GM18499 (cell line): ENCODE data around the gene VDAC1.
"Not testable (repeated sequence)": the region's sequence is repeated elsewhere in the genome, so short reads cannot be mapped to it uniquely, and the experiment has no call there.

ENCODE experiments used
- ATAC-seq: cut with Tn5 transposase; IDR thresholded peaks from one replicate; pipeline ENCODE4 v1.9.1; 2021; ENCODE audit warnings: moderate number of reproducible peaks; ENCODE audit not compliant: insufficient read depth, unreplicated experiment

The VDAC1 gene

GRCh38 chr5:134004626-134005416, at the start of gene VDAC1:
TSS of gene VDAC1 (minus strand) at chr5:134004975. CDS start at chr5:133993012, 11,963 bp downstream.
- ATAC-seq: peak; percentile 35

GRCh38 chr5:134053840-134054338, 49.1 kb upstream of the VDAC1 start:
- no peak for ATAC-seq

- ATAC-seq: no peak
These were observed 48.6 kb upstream of the VDAC1 start for GRCh38 chr5:134053314-134053839.

- ATAC-seq: no peak
These were observed 46.5 kb upstream of the VDAC1 start for GRCh38 chr5:134051305-134051704.

GRCh38 chr5:134048864-134049263, 44.1 kb upstream of the VDAC1 start:
- no peak for ATAC-seq

- ATAC-seq: no peak
These were observed 42.9 kb upstream of the VDAC1 start for GRCh38 chr5:134047687-134048056.

DNA sequence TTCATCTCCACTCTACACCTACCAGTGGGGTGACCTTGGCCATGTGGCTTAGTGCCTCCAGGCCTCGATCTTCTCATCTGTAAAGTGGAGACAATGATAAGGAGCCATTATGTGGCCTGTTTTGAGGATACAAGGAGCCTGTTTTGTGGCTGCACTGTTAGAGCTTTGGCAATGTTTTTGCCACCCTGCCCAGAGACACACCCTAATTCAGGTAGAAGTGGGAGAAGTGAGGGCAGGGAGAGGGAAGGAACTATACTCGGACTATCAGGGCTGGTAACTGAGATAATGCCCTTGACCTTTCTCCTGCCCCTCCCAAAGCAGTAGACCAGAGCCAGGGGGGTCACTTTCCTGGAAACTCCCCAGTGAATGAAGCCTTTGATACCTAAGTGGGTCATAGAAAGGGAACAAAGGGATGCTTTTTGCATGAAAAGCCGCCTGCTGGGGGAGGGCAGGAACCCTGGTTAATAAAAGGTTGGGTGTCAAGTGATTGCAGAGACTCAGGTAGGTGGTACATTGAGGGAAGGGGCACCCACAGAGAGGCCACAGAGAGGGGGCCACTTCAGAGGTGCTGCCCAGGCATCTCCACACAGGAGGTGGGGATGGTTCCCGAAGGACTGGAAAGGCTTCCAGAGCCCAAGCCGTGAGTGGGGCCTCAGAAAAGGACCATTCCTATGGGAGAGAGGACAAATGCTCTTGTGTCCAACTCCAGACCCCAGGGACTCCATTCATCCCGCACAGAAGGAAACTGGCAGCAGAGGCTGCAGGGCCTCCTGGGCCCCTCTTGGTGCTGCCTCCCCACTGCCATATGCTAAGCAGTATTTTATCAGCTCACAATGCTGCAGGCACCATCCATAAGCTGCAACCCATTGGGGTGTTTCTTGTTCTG, 42.3 kb upstream of the VDAC1 start:
- no peak for ATAC-seq

- ATAC-seq: no peak
These were observed 41.6 kb upstream of the VDAC1 start for GRCh38 chr5:134046330-134046729.

- no peak for ATAC-seq
These were observed 39.3 kb upstream of the VDAC1 start for GRCh38 chr5:134043793-134044792.

- no peak for ATAC-seq
These were observed 37.0 kb upstream of the VDAC1 start for GRCh38 chr5:134041570-134042411.

DNA sequence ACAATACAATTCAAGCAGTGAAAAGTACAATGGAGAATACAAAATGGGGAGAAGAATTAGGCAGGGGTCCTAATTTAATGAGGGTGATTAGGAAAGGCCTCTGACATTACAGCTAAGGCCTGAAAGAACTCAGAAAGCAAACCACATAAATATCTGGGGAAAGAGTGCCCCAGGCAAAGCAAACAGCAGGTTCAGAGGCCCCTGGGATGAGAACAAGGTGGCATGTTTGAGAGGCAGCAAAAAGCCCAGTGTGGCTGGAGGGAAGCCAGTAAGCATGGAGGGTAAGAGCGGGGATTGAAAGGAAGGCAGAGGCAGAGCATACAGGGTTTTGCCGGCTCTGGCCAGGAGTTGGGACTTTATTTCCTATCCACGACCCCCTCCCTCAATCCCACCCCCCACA, 33.4 kb upstream of the VDAC1 start:
- ATAC-seq: no peak

DNA sequence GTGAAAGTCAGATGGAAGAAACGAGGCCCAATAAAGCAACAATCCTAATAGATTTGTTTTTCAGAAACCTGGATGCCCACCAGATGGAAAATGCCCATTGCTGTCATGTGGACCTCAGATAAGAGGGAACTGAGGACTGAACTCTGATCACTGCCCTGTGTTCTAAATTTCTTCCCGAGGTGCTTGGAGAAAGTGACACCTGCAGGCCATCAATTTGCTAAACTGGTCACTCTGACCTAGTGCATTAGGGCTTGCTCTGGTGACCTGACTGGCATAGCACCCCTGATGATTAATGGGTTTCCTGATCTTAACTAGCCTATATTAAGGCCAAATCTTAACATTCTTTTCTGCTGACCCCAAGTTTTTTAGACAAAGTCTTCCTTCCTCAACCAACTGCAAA, 32.4 kb upstream of the VDAC1 start:
- no peak for ATAC-seq

GRCh38 chr5:134034326-134034725, 29.6 kb upstream of the VDAC1 start:
- ATAC-seq: no peak

GRCh38 chr5:134030303-134030964, 25.7 kb upstream of the VDAC1 start:
- not testable (repeated sequence) for ATAC-seq

DNA sequence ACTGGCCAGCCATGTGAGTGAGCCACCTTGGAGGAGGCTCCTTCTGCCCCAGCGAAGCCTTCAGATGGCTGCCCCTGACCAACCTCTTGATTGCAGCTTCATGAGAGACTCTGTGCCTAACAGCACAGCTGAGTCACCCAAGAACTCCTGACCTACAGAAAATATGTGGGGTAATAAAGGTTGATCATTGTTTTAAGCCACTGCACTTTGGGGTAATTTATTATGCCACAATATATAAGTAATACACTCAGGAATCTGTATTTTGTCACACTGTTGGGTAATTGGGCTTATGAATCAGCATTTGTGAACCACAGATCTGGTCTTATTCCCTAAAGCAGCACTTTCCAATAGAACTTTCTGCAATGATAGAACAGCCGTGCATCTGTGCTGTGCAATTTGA, 24.4 kb upstream of the VDAC1 start:
- no peak for ATAC-seq

- ATAC-seq: no peak
These were observed 23.7 kb upstream of the VDAC1 start for GRCh38 chr5:134028496-134028895.

GRCh38 chr5:134027288-134027615, 22.5 kb upstream of the VDAC1 start:
- no peak for ATAC-seq

DNA sequence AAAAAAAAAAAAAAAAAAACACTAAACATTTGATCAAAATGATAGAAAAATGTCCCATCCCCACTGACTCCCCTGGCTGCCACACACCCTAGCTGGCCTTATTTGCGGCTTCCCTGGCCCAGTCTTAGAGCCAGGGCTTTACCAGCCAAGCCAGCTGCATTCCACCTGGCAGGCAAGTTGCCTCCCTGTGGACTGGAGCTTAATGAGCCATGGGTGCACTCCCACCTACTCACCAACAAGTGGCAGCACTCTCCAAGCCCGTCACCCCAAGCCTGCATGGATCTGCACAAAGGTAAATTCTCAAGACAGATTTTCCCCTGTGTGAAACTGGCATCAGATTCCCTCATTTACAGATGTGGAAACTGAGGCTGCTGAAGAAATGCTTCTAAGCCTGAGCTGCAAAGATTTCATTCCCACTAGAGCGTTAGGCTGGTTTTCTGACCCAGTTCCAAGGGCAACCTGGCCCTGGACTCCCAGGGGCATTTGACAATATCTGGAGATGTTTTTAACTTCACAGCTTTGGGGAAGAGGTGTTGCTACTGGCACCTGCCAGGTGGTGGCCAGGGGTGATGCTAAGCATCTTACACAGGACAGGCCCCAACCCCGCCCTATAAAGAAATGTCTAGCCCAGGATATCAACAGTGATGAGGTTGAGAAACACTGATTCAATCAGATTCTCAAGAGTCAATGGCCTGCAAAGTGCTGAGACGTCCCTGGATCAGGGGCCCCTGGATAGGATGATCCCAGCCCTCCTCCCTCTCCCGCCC, 21.9 kb upstream of the VDAC1 start:
- ATAC-seq: no peak
